ENCODE data around the gene CD19.

The CD19 gene

GRCh38 chr16:28905800-28906372 lies 25.9 kb upstream of the CD19 start:
- no peak for DNase-seq (ENCODE audit: low read depth)
- TF ChIP-seq CTCF (IDR thresholded peaks at IDR 0.05; ENCODE audit: low read length, missing control alignments), result no peak
- H3K4me3 ChIP-seq (replicated peaks; ENCODE audit: low read depth, low read length), result no peak overlapping the region

GRCh38 chr16:28910086-28911031 lies 21.4 kb upstream of the CD19 start:
- no peak for DNase-seq (ENCODE audit: low read depth)
- H3K4me3 ChIP-seq (replicated peaks; ENCODE audit: low read depth, low read length), result no peak overlapping the region
- no peak for TF ChIP-seq CTCF (IDR thresholded peaks at IDR 0.05; ENCODE audit: low read length, missing control alignments)

GRCh38 chr16:28912558-28912957 lies 19.2 kb upstream of the CD19 start:
- TF ChIP-seq CTCF (IDR thresholded peaks at IDR 0.05; ENCODE audit: low read length, missing control alignments), result no peak
- no peak for DNase-seq (ENCODE audit: low read depth)
- no peak overlapping the region for H3K4me3 ChIP-seq (replicated peaks; ENCODE audit: low read depth, low read length)

- TF ChIP-seq CTCF (IDR thresholded peaks at IDR 0.05; ENCODE audit: low read length, missing control alignments), result no peak
- no peak for DNase-seq (ENCODE audit: low read depth)
- H3K4me3 ChIP-seq (replicated peaks; ENCODE audit: low read depth, low read length), result no peak overlapping the region
These were observed 17.6 kb upstream of the CD19 start for GRCh38 chr16:28913946-28914724.

GRCh38 chr16:28915181-28915580 lies 16.6 kb upstream of the CD19 start:
- no peak overlapping the region for H3K4me3 ChIP-seq (replicated peaks; ENCODE audit: low read depth, low read length)
- TF ChIP-seq CTCF (IDR thresholded peaks at IDR 0.05; ENCODE audit: low read length, missing control alignments), result no peak
- DNase-seq (ENCODE audit: low read depth), result peak; percentile 58

GRCh38 chr16:28917095-28917494 lies 14.7 kb upstream of the CD19 start:
- no peak overlapping the region for H3K4me3 ChIP-seq (replicated peaks; ENCODE audit: low read depth, low read length)
- DNase-seq (ENCODE audit: low read depth), result no peak
- TF ChIP-seq CTCF (IDR thresholded peaks at IDR 0.05; ENCODE audit: low read length, missing control alignments), result no peak

Measured in fibroblast of pulmonary artery (primary cell).